Measurements from ENCODE around the gene CIAO3.

The CIAO3 gene

DNA sequence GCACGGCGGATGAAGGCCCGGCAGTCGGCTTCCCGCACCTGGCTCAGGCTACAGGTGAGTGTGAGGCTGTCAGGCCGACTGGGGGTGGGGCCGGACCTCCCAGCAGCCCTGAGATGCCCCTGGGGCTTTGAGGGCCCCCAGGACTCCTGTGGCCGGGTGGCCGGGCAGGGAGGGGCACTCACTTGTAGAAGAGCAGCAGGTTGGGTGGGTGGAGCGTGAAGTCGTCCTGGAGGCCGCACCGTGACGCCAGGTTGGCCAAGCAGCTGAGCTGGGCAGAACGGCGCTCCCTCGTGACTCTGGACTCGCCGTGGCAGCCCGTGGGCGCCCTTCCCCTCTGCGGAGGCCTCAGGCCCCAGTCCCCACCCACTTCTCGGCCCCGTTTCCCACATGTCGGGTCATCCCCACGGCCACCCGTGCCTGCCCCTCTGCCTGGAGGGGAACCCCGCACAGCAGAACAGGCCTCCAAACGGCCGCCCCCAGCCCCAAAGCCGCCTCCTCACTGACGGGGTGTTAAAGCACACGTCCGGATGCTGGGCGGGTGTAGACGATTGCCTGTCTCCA is 34.5 kb upstream of the CIAO3 start:
- DNase-seq: no peak

DNA sequence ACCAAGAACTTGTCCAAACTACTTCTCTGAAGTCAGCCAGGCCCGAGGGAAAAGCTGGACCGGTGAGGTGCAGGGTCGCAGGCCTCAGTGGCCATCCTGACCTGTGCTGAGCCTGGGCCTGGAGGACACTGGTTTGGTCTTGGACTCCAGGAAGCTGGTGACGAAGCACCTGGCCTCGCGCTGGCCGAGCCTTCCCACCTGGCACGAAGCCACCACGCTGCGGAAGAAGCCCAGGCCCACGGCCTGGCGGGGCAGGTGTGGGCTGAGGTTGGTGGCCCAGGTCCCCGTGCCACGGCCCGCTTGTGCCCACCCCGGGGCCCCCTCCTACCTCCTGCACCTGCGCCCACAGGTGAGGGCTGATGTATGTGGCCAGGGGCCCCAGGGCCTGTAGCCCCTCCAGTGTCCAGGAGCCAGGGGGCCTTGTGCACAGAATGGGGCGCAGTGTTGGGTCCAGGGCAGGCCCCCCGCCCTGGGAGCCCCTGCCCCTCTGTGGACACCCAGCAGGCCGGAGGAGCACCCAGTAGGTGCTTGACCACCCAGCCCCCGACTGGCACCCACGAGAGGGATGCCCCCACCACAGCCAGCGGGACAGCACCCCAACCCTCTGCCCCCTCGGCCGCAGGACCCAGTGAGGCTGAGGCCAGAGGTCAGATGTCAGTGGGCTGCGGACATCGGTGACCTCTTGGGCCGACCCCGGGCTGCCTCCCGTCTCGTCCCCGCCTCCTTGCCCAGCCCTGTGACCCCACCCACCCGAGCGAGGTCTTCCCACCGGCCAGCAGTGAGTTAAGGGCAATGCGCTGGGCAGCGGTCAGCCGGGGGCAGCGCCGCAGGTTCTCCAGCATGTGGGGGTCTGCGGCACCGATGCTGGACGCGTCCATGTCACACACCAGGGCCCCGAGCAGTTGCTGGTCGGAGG is 33.5 kb upstream of the CIAO3 start:
- no peak for DNase-seq

DNA sequence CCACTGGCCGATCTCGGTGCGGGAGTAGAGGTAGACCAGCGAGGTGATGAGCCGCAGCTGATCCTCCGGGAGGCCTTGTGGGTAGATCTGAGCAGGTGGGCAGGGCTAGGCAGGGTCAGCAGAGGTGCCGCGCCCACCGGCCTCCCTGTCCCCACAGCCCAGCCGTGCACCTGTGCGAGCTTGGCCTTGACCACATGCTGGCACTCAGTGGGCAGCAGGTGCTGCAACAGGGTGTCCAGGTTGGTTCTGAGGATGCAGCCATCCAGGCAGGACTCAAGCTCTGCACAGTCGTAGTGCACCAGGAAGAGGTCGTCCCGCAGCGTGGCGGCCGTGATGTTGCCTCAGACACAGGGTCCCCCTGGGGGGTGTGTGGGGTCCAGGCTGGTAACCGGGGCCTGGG is 32.2 kb upstream of the CIAO3 start:
- no peak for DNase-seq

DNA sequence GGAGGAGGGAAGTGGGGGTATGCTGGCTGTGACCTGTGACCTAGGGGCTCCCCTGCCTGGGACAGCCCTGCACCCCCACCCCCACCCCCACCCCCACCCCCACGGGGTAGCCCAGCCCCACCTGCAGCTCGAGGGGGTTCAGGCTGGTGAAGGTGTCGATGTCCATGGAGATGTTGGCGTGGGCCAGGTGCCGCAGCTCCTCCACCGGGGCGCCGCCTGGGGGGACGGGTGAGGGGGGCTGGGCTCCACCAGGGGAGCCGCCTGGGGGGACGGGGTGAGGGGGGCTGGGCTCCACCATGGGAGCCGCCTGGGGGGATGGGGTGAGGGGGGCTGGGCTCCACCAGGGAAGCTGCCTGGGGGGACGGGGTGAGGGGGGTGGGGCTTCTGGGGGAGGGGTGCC is 29.6 kb upstream of the CIAO3 start:
- no peak for DNase-seq

DNA sequence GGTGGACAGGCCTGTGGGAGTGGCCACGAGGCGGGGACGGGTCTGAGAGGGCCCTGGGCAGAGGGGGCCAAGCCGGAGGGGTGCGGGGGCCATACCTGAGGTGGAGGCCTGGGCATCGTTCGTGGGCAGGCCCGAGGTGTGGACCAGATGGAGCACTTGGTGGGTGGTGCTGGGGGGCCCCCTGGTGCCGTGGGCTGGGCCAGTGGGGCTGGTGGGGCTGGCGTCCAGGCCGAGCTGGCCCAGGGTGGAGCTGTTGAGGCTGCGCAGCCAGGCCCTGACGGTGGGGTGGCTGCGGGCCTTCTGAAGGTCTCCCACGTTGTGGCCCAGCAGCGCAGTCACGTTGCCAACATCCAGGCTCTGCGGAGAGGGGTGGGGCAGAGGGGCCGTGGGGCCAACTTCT is 29.1 kb upstream of the CIAO3 start:
- DNase-seq: no peak

DNA sequence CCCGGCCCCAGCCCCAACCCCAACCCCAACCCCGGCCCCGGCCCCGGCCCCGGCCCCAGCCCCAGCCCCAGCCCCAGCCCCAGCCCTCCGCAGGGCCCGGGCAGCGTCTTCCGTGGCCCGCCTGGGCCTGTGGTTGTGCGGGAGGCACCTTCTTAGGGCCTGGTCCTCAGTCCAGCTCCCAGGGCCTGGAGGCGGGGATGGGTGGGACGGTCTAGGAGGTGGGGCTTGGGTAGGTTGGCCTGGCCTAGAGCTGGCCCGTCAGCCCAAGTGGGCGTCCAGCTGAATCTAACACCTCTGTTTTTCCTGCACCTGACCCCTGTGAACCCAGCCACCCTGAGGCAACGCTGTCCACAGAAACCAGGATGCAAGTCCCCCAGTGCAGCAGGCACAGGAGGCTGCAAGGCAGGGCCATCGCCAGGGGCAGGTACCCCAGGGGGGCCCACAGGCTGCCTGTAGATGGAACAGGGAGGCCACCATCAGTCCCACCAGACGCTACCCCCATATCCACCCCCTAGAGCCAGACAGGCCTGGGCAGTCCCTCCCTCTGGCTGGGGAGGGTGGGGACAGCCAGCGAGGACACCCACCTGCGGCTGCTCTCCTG is 28.5 kb upstream of the CIAO3 start:
- no peak for DNase-seq

DNA sequence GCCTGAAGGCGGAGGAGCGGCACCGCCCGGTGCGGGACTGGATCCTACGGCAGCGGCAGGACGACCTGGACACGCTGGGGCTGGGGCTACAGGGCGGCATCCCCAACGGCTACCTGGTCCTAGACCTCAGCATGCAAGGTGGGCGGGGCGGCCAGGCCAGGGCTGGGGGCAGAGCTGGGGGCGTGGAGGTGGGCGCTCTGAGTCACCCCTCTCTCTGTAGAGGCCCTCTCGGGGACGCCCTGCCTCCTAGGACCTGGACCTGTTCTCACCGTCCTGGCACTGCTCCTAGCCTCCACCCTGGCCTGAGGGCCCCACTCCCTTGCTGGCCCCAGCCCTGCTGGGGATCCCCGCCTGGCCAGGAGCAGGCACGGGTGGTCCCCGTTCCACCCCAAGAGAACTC is 27.6 kb upstream of the CIAO3 start:
- no peak for DNase-seq

DNA sequence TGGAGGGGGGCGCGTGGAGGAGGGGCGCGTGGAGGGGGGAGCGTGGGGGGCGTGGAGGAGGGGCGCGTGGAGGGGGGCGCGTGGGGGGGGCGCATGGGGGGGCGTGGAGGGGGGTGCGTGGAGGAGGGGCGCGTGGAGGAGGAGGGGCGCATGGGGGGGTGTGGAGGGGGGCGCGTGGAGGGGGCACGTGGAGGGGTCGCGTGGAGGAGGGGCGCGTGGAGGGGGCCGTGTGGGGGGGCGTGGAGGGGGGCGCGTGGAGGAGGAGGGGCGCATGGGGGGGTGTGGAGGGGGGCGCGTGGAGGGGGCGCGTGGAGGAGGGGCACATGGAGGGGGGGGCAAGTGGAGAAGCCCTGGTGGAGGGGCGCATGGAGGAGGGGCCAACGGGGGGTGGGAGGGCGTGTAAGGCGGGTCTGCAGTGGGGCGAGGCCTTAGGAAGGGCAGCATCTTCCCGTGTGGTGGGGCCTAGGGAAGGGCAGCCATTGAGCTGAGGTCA is 27.0 kb upstream of the CIAO3 start:
- no peak for DNase-seq

DNA sequence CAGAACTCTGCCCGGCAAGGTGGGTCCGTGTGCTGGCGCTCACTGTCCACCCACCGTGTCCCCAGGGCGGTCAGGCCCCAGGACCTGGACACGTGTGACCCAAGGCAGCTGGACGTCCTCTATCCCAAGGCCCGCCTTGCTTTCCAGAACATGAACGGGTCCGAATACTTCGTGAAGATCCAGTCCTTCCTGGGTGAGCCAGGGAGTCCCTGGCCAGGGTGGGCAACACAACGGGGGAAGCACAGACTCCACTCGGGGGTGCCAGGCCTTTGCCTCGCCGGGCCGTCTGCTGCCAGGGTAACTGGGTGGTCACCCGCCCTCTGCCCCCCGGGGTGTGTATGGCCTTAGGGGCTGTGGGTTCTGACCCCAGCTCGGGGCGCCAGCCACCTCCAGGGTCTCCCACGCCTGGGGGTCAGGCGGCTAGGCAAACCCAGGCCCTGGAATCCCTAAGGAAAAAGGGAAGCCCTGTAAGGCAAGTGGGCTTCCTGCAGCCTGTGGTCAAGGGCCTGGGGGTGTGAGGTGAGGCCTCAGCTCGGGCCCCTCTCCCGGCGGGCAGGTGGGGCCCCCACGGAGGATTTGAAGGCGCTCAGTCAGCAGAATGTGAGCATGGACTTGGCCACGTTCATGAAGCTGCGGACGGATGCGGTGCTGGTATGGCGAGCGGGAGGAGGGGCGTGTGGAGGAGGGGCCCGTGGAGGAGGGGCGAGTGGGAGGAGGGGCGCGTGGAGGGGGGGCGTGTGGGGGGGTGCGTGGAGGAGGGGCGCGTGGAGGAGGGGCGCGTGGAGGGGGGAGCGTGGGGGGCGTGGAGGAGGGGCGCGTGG is 26.2 kb upstream of the CIAO3 start:
- DNase-seq: no peak

DNA sequence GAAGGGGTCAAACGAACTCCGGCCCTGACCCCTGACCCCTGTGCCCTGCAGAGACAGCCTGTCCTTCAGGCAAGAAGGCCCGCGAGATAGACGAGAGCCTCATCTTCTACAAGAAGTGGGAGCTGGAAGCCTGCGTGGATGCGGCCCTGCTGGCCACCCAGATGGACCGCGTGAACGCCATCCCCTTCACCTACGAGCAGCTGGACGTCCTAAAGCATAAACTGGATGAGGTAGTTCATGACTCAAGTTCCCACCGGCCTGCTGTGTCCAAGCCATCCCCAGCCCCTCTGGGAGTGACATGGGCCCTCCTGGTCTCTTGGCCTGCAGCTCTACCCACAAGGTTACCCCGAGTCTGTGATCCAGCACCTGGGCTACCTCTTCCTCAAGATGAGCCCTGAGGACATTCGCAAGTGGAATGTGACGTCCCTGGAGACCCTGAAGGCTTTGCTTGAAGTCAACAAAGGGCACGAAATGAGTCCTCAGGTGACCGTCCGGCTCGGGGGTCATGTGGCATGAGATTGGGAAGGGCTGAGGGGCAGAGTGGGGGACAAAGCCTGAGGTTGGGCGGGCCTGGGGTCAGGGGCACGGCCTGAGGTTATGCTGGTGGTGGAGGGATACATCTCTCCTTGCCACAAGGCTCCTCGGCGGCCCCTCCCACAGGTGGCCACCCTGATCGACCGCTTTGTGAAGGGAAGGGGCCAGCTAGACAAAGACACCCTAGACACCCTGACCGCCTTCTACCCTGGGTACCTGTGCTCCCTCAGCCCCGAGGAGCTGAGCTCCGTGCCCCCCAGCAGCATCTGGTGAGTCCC is 25.4 kb upstream of the CIAO3 start:
- no peak for DNase-seq

DNA sequence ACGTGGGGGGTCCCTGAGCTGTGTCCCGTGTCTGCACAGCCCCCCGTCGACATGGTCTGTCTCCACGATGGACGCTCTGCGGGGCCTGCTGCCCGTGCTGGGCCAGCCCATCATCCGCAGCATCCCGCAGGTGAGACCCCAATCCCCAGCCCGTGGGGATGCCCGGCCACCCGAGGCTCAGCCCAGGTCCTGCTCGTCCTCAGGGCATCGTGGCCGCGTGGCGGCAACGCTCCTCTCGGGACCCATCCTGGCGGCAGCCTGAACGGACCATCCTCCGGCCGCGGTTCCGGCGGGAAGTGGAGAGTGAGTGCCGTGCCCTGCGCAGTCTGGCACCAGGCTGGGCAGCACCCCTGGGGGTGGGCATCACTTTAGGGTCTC is 24.7 kb upstream of the CIAO3 start:
- DNase-seq: no peak

DNA sequence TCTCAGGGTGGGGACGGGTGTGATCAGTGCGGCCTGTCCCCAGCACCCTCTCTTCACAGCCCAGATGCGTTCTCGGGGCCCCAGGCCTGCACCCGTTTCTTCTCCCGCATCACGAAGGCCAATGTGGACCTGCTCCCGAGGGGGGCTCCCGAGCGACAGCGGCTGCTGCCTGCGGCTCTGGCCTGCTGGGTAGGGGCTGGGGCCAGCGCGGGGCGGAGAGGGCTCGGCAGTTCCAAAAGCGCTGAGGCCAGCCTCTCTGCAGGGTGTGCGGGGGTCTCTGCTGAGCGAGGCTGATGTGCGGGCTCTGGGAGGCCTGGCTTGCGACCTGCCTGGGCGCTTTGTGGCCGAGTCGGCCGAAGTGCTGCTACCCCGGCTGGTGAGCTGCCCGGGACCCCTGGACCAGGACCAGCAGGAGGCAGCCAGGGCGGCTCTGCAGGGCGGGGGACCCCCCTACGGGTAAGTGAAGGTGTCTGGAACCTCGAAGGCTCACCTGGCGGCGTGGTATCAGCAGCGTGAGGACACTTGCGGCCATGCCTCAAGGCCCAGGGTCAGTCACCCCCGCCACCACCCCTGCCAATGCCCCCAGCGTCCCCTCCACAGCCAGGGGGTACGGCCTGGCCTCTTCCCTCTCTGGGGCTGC is 24.2 kb upstream of the CIAO3 start:
- no peak for DNase-seq

DNA sequence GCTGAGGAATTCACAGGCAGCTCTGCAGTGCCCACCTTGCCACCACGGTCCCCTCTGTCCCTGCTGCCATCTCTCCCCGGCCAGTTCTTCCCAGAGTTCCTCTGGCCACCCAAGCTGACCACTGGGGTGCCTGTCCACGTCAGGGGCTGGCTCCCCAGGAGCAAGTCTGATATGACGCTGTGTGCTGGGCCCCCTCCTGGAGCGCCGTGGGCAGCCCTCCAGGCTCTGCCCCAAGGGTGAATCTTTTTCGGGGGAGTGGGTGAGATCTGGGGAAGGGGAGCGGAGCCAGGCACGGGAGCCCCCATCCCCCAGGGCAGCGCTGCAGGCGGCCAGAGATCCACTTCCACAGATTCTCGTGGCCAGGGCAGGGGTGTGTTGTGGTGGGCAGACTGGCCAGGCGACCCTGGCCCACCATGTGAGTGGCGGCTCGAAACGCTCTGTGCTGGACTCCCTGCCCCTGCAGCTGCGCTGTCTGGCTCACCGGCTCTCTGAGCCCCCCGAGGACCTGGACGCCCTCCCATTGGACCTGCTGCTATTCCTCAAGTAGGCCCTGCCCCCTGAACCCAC is 23.5 kb upstream of the CIAO3 start:
- DNase-seq: no peak

DNA sequence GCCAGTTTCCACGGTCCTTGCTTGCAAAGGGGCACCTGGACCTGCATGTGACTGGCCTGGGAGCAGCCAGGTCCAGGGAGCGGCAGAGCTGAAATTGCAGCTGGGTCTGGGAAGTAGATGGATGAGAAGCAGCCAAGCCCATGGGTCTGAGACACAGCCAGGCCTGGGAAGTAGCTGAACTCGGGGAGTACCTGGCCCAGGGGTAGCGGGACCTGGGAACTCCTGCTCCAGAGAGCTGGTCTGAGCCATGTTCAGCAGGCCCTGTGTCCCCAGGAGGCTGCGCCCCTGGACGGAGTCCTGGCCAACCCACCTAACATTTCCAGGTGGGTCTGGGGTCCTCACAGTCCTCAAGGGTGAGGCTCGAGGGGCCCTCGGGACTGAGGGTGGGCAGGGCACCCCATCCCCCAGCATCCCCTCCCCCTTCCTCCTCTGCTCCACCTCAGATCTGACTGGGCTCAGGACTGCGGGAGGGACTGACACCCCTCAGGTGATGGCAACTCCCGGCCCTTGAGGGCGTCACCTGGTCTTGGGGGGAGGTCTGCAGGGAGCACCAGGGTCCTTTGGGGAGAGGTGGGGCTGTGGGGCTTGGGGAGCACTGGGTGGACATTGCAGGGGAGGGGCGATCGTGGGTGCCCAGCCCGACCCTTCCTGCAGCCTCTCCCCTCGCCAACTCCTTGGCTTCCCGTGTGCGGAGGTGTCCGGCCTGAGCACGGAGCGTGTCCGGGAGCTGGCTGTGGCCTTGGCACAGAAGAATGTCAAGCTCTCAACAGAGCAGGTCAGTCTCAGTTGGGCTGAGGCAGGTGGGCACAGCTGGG is 22.8 kb upstream of the CIAO3 start:
- DNase-seq: no peak

DNA sequence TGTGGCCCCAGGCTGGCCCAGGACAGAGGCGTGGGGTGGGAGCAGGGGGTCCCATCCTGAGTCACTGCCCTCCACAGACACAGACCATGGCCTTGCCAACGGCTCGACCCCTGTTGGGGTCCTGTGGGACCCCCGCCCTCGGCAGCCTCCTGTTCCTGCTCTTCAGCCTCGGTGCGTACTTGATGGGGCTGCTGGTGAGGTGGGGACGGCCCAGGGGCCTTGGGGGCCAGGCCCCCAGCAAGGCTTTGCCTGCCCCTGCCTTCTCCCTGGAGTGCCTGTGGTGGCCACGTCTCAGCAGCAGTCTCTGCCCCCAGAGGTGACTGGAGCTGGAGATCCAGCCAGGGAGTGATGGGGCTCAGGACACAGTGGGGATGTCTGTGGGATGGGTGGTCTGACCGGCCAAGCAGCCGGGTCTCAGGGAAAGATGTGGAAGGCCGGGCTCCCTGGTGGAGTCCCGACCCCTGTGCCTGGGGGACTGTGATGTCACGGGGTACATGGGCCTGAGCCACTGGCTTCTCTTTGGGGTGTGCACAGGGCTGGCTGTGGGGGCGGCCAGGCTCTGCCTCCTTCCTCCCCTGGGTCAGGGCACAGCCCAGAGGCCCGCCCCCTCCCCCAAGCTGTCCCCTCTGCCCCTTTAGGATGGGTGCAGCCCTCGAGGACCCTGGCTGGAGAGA is 21.9 kb upstream of the CIAO3 start:
- DNase-seq: no peak

DNA sequence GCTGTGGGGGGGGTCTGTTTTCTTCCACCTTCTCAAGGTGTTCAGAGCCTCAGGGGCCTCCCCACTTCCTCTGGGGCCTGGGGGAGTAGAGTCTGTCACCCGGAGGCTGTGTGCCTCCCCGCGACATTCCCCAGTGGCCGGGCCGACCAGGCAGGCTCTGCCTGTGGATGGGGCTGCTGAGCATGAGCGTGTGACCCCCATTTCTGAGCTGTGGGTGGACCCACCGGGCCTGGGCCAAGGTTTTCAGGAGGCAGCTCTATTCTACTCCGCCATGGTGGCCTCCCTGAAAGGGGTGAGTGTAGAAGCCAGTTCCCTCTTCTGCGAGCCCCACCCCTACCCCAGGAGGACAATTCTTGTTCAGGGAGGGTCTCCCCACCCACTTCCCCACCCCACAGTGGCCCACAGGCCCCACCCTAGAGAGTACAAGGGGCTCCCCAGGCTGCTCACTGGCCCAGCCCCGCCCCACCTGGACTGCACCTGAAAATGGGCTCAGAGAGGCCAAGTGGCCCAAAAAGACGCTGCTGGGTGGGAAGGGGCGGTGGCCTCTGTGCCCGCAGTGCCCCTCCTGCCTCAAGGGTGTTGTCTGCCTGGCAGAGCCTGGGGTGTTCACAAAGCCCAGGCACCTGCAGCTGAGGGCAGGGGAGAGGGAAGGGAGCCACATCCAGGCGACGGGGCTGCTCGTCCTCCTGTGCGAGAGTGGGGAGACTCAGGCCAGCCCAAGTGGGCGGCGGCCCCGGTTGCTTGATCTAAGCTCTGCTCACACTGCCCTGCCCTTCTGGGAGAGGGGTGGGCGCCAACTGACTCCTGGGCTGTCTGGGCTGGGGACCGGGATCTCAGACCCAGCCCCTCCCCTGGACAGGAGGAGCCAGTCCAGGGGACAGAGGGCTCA is 21.1 kb upstream of the CIAO3 start:
- DNase-seq: no peak

DNA sequence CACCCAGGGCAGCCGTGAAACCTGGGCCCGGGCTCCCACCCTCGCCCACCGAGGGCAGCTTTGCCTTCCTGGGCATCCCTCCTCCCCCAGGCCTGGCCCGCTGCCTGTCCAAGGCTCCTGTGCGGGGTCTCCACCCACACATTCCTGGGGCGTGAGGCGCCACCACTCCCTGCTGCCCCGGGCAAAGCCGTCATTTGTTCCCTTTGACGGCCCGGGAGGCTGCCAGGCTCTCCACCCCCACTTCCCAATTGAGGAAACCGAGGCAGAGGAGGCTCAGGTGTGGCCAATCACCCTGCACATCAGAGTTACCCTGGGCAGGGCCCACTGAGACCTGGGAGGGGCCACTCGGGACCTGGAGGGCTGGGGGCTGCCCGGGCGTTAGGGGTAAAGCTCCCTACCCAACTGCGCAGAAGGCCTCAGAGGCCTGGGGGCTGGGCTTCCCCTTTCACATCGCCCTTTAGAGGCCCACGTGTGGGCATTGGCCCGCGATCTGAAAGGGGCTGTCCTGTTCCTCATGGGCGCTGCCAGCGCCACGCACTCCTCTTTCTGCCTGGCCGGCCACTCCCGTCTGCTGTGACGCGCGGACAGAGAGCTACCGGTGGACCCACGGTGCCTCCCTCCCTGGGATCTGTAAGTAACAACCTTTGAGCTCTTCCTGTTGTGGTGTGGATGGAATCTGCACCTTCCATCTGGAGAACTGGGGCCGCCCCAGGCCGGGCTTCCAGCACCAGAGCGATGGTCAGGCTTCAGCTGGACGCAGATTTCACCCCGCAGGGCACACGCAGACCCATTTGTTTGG is 19.9 kb upstream of the CIAO3 start, which contains the start of gene MSLN:
Gene MSLN (plus strand): TSS at position 190 of the 799 bp plus-strand sequence. CDS start 1,947 bp downstream, outside the sequence.
- no peak for DNase-seq

DNA sequence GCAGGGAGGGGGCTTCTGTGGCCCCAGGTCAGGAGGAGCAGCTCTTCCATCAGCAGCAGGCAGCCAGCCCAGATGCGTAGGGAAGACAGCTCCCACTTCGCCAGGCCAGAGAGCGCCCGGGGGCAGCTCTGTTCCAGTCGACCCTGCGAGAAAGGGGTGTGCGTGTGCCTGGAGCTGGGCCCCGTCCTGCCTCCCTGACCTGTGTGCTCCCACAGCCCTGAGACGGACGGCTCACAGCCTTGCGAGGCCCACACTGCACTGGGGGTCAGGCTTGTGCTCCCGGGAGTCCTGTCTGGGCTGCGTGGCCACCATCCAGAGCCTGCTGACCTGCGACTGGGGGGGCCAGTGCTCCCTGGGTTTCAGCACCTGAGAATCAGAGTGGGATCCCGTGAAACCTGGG is 19.3 kb upstream of the CIAO3 start:
- no peak for DNase-seq

Measured in femur (tissue), 1 donor.